Psoas muscle (tissue), 8 donors: ENCODE measurements around the gene ABCC8. TPM values are rescaled to one million over a fixed set of nuclear protein-coding genes. Genes with fewer than 3 reads are reported as not detected.

Experiments used
- ATAC-seq, 4 donors: fragments of 200-7000 bp; cut with Tn5 transposase; one replicate each; pipeline ENCODE4 v1.9.1; 2020; ENCODE audit warnings: moderate library complexity in 3 of 4, mild to moderate bottlenecking in 2 of 4
- DNase-seq, 2 donors: peaks; one replicate each; pipeline ENCODE4 v3.0.0-alpha.2; 2020
- H3K27ac ChIP-seq: fragments of 200-600 bp; one replicate; pipeline ENCODE4 v1.8.0; 2022
- H3K27me3 ChIP-seq, 3 donors: fragments of 200-600 bp in 1 of 3; one replicate each; pipeline versions ENCODE4 v1.6.1 to v1.8.0; 2013 to 2022; ENCODE audit warnings: low read length in 2 of 3, mild to moderate bottlenecking in 2 of 3, moderate library complexity in 1 of 3; ENCODE audit not compliant: insufficient read depth in 3 of 3
- H3K36me3 ChIP-seq, 2 donors: fragments of 200-600 bp in 1 of 2; one replicate each; pipeline versions ENCODE4 v1.6.1 to v1.8.0; 2013 to 2022; ENCODE audit warnings: low read depth in 1 of 2, mild to moderate bottlenecking in 1 of 2, moderate library complexity in 1 of 2; ENCODE audit not compliant: insufficient read depth in 1 of 2
- H3K4me1 ChIP-seq: fragments of 200-600 bp; one replicate; pipeline ENCODE4 v1.8.0; 2022
- H3K4me3 ChIP-seq: fragments of 200-600 bp; one replicate; pipeline ENCODE4 v1.8.0; 2022; ENCODE audit warnings: mild to moderate bottlenecking
- H3K9me3 ChIP-seq: fragments of 200-600 bp; one replicate; pipeline ENCODE4 v1.8.0; 2022
- CTCF ChIP-seq: fragments of 200-600 bp; IDR thresholded peaks from one replicate; pipeline ENCODE4 v1.8.0; 2022; ENCODE audit warnings: antibody characterized with exemption
- WGBS, 3 donors: extraction: QIAGEN DNeasy Blood & Tissue Kit; methylation state at CpG; one replicate each; pipeline versions ENCODE4 v1.1.6 to v1.1.7; 2013; 5-methylcytosine and 5-hydroxymethylcytosine counted together
- intact Hi-C, 2 donors: fragments of 100-400 bp; cut with DNase I; formaldehyde crosslinking; loops; one replicate each; pipeline versions ENCODE4 v1.11.0 to v1.14.2; 2022
- polyA plus RNA-seq, 3 donors: library from polyadenylated mRNA; stranded (reverse); fragments of 200-250 nt; gene quantifications; one replicate each; pipeline ENCODE4 v1.2.3, GENCODE V29; 2013
- total RNA-seq, 4 donors: library from RNA; stranded (reverse); fragmentation: NEBNext Ultra II Directional in 2 of 4; extraction: Animal tissue kit (Norgen Biotek cat#: 25700) in 2 of 4; gene quantifications; one replicate each; pipeline versions ENCODE4 v1.2.1 to v1.2.4, GENCODE V29; 2021 to 2023
- donor health status: healthy with polysubstance abuse.
- donor health status: DM: no; HTN: no; CAD: no; lungs with moderate emphysema.
- donor health status: Bipolar disorder and iron deficiency.
- donor health status: healthy.
- donor health status: DM: yes; HTN: yes; CAD: no.
- donor health status: DM: no; HTN: no; CAD: no.
- donor health status: DM: no; HTN: no; CAD: no.
- donor health status: DM: yes; HTN: yes; CAD: no.

ABCC8 gene
- total and polyA plus RNA-seq, 7 donors, result 0.26 to 3.5 (median 0.75) TPM

GRCh38 chr11:17522655-17523054 is 46.0 kb upstream of the ABCC8 start:
- 88 to 92% (median 90%) methylated on average over 16 to 17 of the region's 17 CpGs for WGBS, 3 donors
- H3K27me3 ChIP-seq, result no peaks in the 10 kb centered on the region
- no peaks in the 10 kb centered on the region for H3K36me3 ChIP-seq
- no peak for TF ChIP-seq CTCF
- no peak overlapping the region for H3K4me3 ChIP-seq
- H3K9me3 ChIP-seq, result no peaks in the 10 kb centered on the region
- H3K27ac ChIP-seq, result no peak overlapping the region
- no peaks in the 10 kb centered on the region for H3K4me1 ChIP-seq
- DNase-seq (no peak), ATAC-seq (no peak)
- intact Hi-C loops, result no loop called here

GRCh38 chr11:17521106-17521900 is 44.7 kb upstream of the ABCC8 start:
- Histone ChIP-seq H3K27ac (no peak overlapping the region), H3K4me1 (no peaks in the 10 kb centered on the region), H3K27me3 (no peaks in the 10 kb centered on the region), H3K36me3 (no peaks in the 10 kb centered on the region), H3K4me3 (no peak overlapping the region), H3K9me3 (no peaks in the 10 kb centered on the region)
- intact Hi-C loops, result no loop called here
- 89 to 96% (median 91%) methylated on average over 11 of the region's 11 CpGs for WGBS, 3 donors
- DNase-seq (no peak), ATAC-seq (no peak)
- no peak for TF ChIP-seq CTCF

- H3K27me3 ChIP-seq, result no peaks in the 10 kb centered on the region
- WGBS, 3 donors, result 72 to 78% (median 74%) methylated on average over 7 of the region's 7 CpGs
- H3K9me3 ChIP-seq, result no peaks in the 10 kb centered on the region
- intact Hi-C loops, result no loop called here
- DNase-seq (no peak), ATAC-seq (no peak)
- H3K4me1 ChIP-seq, result no peaks in the 10 kb centered on the region
- H3K27ac ChIP-seq, result no peak overlapping the region
- no peak for TF ChIP-seq CTCF
- H3K36me3 ChIP-seq, result no peaks in the 10 kb centered on the region
- no peak overlapping the region for H3K4me3 ChIP-seq
Measured at GRCh38 chr11:17519061-17519885, 42.6 kb upstream of the ABCC8 start.

GRCh38 chr11:17518366-17518765 is 41.7 kb upstream of the ABCC8 start:
- 89 to 92% (median 90%) methylated on average over 2 of the region's 2 CpGs for WGBS, 3 donors
- Histone ChIP-seq H3K4me3 (no peak overlapping the region), H3K27ac (no peak overlapping the region), H3K27me3 (no peaks in the 10 kb centered on the region), H3K4me1 (no peaks in the 10 kb centered on the region), H3K9me3 (no peaks in the 10 kb centered on the region), H3K36me3 (no peaks in the 10 kb centered on the region)
- TF ChIP-seq CTCF, result no peak
- intact Hi-C loops, result no loop called here
- no peak for ATAC-seq
- DNase-seq, result no peak
